OCI-LY3 (cell line): ENCODE measurements around the gene RYK.
"Not testable (repeated sequence)": the region's sequence is repeated elsewhere in the genome, so short reads cannot be mapped to it uniquely, and the experiment has no call there.

Experiments used
- H2AFZ ChIP-seq: fragments of 200-600, 300-600 bp; shearing (Covaris generic); 2 replicates; pipeline ENCODE4 v1.6.0; 2014; ENCODE audit warnings: antibody characterized with exemption, low read depth, low read length
- H3K27ac ChIP-seq: fragments of 200-600, 300-600 bp; sonication (generic); 2 replicates; pipeline ENCODE4 v1.5.1; 2014; ENCODE audit warnings: mild to moderate bottlenecking, low read length, moderate library complexity, mixed read lengths
- H3K27me3 ChIP-seq: fragments of 200-600, 300-600 bp; sonication (generic); 2 replicates; pipeline ENCODE4 v1.6.1; 2014; ENCODE audit warnings: low read depth, low read length, mixed read lengths
- H3K36me3 ChIP-seq: fragments of 200-600, 300-600 bp; sonication (generic); replicated peaks from 2 replicates; pipeline ENCODE3; 2014; ENCODE audit warnings: low read depth, low read length, mixed read lengths
- H3K4me1 ChIP-seq: fragments of 300-600, 200-600 bp; sonication (generic); 2 replicates; pipeline ENCODE4 v1.6.1; 2014; ENCODE audit warnings: low read length, mixed read lengths
- H3K4me2 ChIP-seq: fragments of 200-600, 300-600 bp; sonication (generic); 2 replicates; pipeline ENCODE4 v1.6.1; 2014; ENCODE audit warnings: low read length, mixed read lengths
- H3K4me3 ChIP-seq: fragments of 300-600, 200-600 bp; sonication (generic); 2 replicates; pipeline ENCODE4 v1.5.1; 2014; ENCODE audit warnings: antibody characterized with exemption, mild to moderate bottlenecking, low read length, moderate library complexity
- H3K79me2 ChIP-seq: fragments of 300-600, 200-600 bp; shearing (Covaris generic); 2 replicates; pipeline ENCODE4 v1.6.1; 2014; ENCODE audit warnings: mild to moderate bottlenecking, low read length, mixed read lengths
- H3K9ac ChIP-seq: fragments of 300-600, 200-600 bp; shearing (Covaris generic); 2 replicates; pipeline ENCODE4 v1.6.0; 2014; ENCODE audit warnings: mild to moderate bottlenecking, low read length, moderate library complexity
- H3K9me3 ChIP-seq: fragments of 200-600, 300-600 bp; shearing (Covaris generic); 2 replicates; pipeline ENCODE4 v1.6.1; 2014; ENCODE audit warnings: low read length, mixed read lengths; ENCODE audit not compliant: insufficient read depth
- H4K20me1 ChIP-seq: fragments of 200-600, 300-600 bp; sonication (generic); 2 replicates; pipeline ENCODE4 v1.6.1; 2016; ENCODE audit warnings: low read length, mixed read lengths; ENCODE audit not compliant: insufficient read depth
- EZH2phosphoT487 ChIP-seq: fragments of 200-600 bp; shearing (Covaris generic); IDR thresholded peaks from 2 replicates; pipeline ENCODE4 v1.6.1; 2018; ENCODE audit warnings: antibody characterized with exemption, mixed run types, low read depth
- TF ChIP-seq, protein P1 (sequence below): fragments of 200-600, 300-600 bp; sonication (generic); IDR thresholded peaks from 2 replicates; pipeline ENCODE4 v1.5.1; 2014; ENCODE audit warnings: antibody characterized with exemption, low read length, low read depth

Gene RYK

GRCh38 chr3:134205451-134205850 is 45.2 kb downstream of the RYK start:
- H3K36me3 ChIP-seq: peaks cover 3% of the 10 kb centered on the region
- no peak overlapping the region for H3K27ac ChIP-seq
- no peaks in the 10 kb centered on the region for H3K79me2 ChIP-seq
- no peaks in the 10 kb centered on the region for H3K27me3 ChIP-seq
- no peak overlapping the region for H3K9ac ChIP-seq
- no peaks in the 10 kb centered on the region for H4K20me1 ChIP-seq
- no peaks in the 10 kb centered on the region for H3K4me1 ChIP-seq
- H3K4me3 ChIP-seq: no peak overlapping the region
- no peaks in the 10 kb centered on the region for H3K9me3 ChIP-seq
- no peak for TF ChIP-seq EZH2phosphoT487
- TF ChIP-seq, protein P1, sequence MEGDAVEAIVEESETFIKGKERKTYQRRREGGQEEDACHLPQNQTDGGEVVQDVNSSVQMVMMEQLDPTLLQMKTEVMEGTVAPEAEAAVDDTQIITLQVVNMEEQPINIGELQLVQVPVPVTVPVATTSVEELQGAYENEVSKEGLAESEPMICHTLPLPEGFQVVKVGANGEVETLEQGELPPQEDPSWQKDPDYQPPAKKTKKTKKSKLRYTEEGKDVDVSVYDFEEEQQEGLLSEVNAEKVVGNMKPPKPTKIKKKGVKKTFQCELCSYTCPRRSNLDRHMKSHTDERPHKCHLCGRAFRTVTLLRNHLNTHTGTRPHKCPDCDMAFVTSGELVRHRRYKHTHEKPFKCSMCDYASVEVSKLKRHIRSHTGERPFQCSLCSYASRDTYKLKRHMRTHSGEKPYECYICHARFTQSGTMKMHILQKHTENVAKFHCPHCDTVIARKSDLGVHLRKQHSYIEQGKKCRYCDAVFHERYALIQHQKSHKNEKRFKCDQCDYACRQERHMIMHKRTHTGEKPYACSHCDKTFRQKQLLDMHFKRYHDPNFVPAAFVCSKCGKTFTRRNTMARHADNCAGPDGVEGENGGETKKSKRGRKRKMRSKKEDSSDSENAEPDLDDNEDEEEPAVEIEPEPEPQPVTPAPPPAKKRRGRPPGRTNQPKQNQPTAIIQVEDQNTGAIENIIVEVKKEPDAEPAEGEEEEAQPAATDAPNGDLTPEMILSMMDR: no peak
- no peak overlapping the region for H2AFZ ChIP-seq
- H3K4me2 ChIP-seq: no peak overlapping the region

GRCh38 chr3:134201201-134202130 is 49.2 kb downstream of the RYK start:
- Histone ChIP-seq H3K4me2 (no peak overlapping the region), H3K27ac (no peak overlapping the region), H3K9ac (no peak overlapping the region), H4K20me1 (no peaks in the 10 kb centered on the region), H3K79me2 (no peaks in the 10 kb centered on the region), H3K4me1 (no peaks in the 10 kb centered on the region), H3K36me3 (peaks cover 5% of the 10 kb centered on the region), H3K4me3 (no peak overlapping the region), H3K27me3 (no peaks in the 10 kb centered on the region), H2AFZ (no peak overlapping the region), H3K9me3 (no peaks in the 10 kb centered on the region)
- TF ChIP-seq EZH2phosphoT487: no peak
- TF ChIP-seq, protein P1: no peak

DNA sequence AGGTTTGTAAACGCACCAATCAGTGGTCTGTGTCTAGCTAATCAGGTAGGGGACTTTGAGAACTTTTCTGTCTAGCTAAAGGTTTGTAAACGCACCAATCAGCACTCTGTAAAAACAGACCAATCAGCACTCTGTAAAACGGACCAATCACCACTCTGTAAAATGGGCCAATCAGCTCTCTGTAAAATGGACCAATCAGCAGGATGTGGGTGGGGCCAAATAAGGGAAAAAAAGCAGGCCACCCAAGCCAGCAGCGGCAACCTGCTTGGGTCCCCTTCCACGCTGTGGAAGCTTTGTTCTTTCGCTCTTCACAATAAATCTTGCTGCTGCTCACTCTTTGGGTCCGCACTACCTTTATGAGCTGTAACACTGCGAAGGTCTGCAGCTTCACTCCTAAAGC is 50.8 kb downstream of the RYK start:
- not testable (repeated sequence) for H3K4me2 ChIP-seq, H3K27me3 ChIP-seq, H3K4me3 ChIP-seq, H3K79me2 ChIP-seq, H3K4me1 ChIP-seq, H4K20me1 ChIP-seq, H2AFZ ChIP-seq, H3K36me3 ChIP-seq, H3K27ac ChIP-seq, H3K9me3 ChIP-seq, H3K9ac ChIP-seq

DNA sequence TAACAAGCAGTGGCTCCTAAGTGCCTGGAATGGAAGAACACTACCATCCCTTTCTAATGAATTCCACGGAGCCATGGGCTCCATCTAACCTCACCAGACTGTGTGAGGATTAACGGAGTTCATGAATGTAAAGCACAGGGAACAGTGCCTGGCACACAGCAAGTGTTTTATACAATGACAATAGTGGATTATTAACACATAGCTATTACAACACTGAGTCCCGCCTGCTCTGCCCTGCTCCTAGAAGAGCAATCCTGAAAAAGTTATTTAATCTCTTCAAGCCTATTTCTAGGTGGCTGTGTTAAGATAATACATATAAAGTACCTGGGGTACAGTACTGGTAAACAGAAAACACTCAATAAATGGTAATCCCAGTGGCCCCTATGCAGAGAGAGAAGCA is 51.4 kb downstream of the RYK start:
- no peak overlapping the region for H3K9ac ChIP-seq
- H3K79me2 ChIP-seq: no peaks in the 10 kb centered on the region
- no peak overlapping the region for H2AFZ ChIP-seq
- peaks cover 9% of the 10 kb centered on the region for H3K36me3 ChIP-seq
- no peaks in the 10 kb centered on the region for H3K27me3 ChIP-seq
- no peak overlapping the region for H3K4me3 ChIP-seq
- H3K4me2 ChIP-seq: no peak overlapping the region
- H3K4me1 ChIP-seq: no peaks in the 10 kb centered on the region
- TF ChIP-seq, protein P1: no peak
- TF ChIP-seq EZH2phosphoT487: no peak
- no peak overlapping the region for H3K27ac ChIP-seq
- H3K9me3 ChIP-seq: no peaks in the 10 kb centered on the region
- no peaks in the 10 kb centered on the region for H4K20me1 ChIP-seq
